GM19099 (cell line): ENCODE measurements around the gene SLC15A1.

Experiments
- POLR2A ChIP-seq: IDR thresholded peaks from 3 replicates; pipeline ENCODE4 v1.6.1; 2011; ENCODE audit warnings: low read depth; ENCODE audit not compliant: insufficient read length; ENCODE audit errors: extremely low read depth

SLC15A1 gene

DNA sequence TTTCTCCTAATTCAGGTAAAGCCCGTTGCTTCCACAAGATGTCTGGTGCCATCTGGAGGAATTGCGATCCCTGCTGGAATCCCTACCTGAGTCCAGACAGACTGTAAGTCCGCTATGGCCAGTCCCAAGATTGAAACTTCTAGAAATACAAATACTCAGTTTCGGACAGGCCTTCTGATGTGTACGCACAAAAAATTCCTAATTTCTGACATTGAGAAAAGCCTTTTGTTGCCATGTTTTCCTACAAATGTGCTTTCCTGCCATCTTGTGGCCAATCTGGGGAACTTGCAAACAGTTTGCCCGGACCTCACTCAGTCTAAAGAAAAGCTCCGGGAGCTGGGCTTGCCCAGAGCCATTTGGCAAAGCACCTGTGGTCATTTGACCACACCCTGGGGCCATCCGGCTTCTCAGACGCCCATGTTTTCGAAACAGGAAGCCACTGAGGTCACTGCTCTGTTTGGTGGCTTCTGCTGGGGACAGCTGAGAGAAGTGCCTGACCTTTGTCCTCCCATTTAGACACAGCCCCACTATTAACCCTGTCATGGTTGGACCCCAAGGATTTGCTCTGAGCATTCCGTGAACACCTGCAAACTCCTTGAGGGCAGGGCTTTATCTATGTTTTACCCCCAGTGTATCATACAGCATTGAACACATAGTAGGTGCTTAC, 79.4 kb downstream of the SLC15A1 start:
- TF ChIP-seq POLR2A: no peak

DNA sequence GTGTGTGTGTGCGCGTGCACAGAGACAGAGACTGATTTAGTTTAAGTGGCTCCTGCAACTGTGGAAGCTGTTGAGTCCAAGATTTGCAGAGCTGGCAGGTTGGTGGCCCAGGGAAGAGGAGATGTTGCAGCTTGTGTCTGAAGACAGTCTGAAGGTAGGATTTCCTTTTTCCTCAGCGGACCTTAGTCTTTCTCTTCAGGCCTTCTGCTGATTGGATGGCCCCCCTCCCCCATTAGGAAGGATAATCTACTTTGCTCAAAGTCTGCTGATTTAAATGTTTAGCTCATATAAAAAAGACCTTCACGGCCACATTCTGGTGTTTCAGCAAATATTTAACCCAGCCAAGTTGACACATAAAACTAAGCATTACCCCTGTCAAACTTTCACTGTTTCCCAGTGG, 84.3 kb downstream of the SLC15A1 start:
- TF ChIP-seq POLR2A: no peak

DNA sequence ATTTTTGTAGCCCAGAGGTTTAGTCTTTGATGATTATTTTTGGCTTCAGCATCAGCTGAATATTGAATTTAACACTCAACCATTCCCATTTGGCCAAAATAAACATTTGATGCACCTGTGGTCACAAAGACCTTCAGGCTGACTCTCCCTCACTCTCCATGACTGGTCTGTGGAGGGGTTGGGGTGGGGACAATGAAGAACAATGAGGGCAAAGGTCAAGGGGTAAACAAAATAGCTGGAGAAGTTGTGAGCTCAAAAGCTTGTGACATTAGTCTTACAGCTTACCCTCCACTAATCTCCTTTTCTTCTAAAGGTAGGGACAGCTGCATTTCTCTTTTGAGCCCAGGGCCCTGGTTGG, 86.9 kb downstream of the SLC15A1 start:
- no peak for TF ChIP-seq POLR2A

DNA sequence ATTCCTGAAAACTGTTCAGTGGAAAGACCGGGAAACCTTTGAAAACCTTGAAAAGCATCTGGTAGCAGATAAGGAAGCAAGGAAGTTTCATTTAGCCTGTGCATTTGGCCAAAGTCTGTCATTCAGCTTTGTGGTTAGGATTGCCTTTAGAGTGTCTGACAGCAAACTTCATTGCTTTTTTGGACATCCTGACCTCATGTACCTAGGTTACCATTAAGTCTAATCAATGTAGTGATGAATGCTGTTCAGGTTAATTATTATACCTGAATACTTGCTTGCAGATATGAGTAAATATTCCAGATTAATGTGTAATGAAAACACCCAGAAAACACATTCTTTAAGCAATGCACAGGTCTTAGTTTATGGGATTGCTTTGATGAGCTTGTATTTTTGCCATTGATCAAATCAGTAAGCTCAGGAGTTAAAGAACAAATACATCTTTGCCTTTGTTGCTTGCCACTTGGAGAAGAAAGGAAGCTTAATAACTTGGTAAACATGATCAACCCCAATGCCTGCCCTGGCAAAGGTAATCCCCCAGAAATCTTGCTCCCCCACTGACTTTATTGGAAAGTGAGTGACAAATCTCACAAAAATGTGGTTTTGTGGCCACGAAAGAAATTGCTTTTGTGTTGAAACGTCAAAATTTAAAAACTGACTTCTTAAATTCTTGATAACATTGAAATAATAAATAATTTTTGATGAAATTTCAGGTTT, 87.4 kb downstream of the SLC15A1 start:
- no peak for TF ChIP-seq POLR2A

DNA sequence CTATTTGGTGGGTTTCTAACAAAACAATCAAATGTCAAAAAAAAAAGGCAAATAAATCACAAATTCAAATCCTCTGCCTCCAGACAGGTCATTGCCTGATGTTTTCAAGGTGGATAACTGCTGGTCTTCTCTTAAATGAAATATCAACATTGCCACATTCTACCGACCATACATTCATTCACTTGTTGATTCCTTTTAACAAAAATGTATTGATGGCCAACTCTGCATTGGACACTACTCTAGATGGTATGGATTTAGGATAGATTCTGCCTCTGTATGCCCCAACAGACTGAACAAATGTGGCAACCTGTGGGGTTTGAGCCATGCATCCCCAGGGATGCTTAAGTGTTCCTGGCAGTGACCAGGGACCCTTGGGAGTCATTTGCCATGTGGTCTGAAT, 88.0 kb downstream of the SLC15A1 start:
- no peak for TF ChIP-seq POLR2A

DNA sequence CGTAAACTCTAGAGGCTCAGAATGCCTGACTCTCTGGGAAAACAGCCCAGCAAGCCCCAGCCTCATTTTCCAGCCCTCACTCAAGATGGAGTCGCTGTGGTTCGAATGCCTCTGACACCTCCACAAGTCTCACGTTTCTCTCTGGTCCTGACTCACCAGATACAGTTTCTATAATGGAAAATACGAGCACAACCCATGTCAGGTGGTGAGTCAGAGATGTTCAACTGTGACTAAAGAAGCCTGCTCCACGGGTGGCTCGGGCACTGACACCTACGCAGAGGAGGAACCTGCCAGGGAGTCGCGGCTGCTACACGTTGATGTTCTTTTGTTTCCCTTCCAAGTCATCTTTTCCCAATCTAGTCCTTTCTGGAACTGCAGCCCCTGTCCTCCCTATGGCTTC, 88.4 kb downstream of the SLC15A1 start:
- no peak for TF ChIP-seq POLR2A

DNA sequence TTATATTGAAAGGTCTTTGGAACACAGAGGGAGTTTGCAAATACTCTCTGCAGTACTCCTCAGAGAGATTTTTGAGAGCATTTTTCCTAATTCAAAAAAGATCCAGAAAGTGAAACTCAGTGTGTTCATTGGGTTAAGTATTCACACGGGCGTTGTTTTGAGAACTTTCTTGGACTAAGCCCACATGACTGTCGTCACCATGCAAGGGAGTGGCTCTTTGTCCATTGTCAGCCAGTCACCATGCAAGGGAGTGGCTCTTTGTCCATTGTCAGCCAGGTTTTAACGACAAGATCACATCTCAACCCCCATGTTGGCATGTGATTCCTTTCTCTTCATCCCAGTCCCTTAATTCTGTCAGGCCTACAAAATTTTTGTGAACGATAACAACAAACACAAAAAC, 94.3 kb downstream of the SLC15A1 start:
- no peak for TF ChIP-seq POLR2A

DNA sequence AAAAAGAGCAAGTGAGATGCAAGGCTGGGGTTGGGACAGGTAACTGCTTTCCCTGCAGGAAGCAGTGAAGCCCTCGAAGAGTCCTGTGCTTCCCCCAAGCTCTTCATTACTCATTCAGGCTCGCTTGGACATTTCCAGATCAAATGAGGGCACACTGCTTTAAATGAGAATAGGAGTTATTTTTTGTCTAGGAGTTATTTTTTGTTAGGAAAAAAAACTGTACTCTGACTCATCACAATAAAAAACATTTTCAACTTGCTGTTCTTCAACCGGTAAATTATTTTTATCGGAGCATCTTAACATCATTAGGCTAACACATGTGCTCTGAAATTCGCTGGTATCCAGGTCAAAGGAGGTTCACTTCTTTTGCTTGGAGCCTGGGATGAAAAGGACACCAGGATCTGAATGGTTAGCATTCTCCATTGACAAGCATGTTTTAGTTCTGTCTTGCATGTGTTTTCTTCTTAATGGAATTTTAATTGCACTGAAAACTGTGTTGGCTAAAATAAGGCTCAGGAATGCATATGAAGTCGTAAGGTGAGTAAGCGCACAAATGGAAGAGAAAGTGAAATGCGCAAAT, 94.9 kb downstream of the SLC15A1 start:
- TF ChIP-seq POLR2A: no peak

DNA sequence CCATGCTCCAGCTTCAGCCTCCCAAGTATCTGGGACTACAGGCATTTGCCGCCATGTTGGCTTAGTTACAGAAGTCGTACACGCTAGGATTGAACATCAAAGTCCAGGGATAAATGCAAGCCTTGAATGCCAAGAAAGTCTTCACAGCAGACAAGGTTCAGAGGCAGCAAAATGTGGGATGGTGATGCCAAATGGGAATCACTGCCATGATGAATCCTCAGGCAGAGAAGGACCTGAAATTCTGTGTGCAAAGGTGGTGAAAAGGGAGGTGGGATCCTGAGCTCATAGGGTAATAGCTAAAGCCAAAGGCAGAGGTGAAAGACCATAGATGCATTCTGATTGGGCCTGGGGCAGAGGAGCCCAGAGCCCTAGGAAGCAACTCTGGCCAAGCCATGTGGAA, 96.2 kb downstream of the SLC15A1 start:
- no peak for TF ChIP-seq POLR2A

DNA sequence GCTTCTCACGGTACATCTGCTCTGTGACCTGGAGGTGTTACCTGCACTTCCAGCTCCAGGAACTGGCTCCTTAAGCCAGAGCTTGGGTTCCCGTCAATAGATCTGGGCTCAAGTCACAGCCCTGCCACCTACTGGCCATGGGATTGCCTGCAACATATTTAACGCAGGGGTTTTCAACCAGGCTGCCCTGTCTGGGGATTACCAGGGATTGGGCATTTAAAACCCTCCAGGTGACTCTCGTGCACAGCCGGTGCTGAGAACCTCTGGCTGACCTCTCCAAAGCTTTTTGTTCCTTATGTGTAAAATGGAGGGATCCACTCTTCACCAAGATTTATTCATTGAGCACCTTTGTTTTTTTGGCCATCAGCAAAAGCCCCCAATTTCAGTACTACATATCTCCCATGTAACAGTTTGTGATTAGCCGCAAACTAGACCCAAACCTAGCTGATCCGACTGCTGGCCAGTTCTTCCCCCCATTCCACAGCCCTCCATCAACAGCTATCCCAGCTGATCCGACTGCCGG, 98.9 kb downstream of the SLC15A1 start:
- no peak for TF ChIP-seq POLR2A

DNA sequence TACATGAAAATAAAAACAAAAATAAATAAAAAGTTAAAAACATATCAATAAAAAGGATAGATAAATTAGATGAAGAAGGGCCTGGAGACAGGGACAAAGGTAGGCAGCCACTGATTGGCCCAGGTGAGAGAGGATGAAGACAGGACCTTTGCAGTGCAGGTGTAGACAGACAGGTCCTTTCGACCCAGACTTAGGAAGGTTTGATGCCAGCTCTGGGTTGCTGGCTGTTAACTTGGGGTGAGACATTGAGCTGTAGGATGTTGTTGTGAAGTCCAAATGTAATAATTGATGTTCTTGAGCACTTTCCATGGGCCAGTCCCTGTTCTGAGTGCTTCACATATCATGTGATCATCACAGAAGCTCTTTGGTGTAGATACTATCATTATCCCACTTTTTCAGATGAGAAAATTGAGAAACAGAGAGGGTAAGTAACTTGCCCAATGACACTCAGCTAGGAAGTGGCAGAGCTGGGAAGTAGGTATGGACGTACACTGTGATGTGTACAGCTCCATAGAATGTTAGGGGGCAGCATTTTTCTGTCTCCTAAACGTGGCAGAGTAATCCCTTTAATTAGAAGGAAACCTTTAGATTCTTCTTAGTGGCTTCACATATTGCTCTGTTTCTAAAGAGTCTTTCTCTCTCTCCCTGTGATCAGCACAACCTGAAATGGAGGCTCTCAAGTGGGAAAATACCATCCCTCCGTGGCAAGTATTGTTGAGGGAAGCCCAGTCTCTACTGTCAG, 99.6 kb downstream of the SLC15A1 start:
- TF ChIP-seq POLR2A: no peak

DNA sequence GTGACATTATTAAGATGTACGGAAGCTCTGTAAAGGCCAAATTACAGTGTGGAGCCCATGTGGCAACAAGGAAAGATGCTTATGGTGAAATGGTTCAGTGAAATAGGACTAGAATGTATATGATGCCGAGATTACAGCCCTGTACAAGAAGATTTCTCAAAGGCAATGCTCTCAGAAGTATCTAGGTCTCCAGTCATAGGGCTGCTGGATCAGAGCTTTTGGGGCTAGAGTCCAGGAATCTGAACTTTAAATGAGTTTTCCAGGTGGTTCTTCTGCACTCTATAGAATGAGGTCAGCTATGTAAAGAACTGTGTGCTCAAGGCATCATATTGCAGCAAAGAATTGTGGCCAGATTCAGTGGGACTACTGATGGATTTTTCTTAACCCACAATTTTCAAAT, 100.2 kb downstream of the SLC15A1 start:
- TF ChIP-seq POLR2A: no peak

DNA sequence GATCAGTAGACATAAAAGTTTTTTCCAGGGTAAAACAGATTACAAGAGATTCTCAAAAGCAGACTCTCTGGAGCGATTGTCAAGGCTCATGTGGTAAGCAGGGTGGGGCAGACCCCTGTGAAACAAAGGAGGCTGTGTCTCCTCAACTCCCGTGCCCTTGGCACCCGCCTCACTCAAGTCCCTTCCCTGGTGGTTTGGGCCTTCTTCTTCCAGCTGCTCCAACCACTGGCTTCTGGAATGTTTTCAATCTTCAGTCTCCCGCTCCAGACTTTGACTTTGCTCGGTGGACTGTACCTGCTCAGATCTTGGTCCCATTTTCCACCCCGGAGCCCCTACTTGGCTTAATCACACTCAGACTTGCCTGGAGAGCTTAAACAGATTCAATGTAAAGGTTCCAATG, 100.7 kb downstream of the SLC15A1 start:
- TF ChIP-seq POLR2A: no peak

DNA sequence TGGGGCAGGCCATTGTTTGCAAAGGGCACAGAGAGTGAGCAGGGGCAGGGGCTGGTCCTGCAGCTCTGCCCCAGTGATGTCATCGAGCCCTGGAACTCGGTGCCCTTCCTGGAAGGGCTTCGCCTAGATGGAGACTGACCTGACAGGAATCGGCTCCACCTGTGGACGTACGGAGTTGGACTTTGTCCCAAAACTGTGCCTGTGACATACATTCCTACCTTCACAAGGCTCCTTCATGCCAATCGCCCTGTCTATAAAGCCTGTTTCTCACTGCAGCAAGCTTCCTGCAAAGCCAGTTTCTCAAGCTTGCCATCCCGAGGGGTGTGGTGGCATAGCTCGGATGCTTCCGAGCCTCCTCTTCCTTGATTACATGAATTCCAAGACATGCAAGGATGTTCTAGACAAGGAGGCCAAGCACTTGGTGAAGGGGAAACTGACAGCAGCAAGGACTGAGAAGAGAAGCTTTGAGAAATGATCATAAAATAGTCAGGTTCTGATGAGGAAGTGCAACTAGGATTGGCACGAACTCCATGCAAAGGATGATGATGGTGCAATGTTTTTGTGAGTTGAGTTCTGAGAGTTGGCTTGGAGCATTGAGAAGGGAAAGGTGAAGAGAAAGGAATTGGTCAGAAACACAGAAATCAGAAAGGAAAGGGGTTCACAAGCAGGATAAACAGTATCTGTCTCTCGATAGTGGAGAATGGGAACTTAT, 101.9 kb downstream of the SLC15A1 start:
- no peak for TF ChIP-seq POLR2A

DNA sequence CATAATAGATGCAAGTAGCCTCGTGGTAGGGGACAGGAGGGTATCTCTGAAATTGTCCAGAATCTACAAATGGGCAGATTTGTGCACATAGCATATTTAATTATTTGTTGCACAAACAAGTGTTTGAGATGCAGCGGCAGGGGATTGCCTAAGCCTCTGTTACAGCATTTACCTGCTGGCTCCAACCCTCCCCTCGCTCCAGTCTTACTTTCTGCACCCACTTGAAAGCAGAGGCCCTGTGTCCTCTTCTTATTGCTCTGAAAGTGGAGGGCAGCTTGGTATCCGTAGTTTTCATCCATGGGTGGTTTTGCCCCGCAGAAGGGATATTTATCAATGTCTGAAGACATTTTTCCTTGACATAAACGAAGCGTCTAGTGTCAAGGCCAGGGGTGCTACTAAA, 102.6 kb downstream of the SLC15A1 start:
- TF ChIP-seq POLR2A: no peak
